ENCODE results near the gene ZSCAN23. TPM values are rescaled to one million over a fixed set of nuclear protein-coding genes. Genes with fewer than 3 reads are reported as not detected.

The ZSCAN23 gene
- total RNA-seq, 2 donors from 2014 or later, result 4.1 to 7.1 TPM

DNA sequence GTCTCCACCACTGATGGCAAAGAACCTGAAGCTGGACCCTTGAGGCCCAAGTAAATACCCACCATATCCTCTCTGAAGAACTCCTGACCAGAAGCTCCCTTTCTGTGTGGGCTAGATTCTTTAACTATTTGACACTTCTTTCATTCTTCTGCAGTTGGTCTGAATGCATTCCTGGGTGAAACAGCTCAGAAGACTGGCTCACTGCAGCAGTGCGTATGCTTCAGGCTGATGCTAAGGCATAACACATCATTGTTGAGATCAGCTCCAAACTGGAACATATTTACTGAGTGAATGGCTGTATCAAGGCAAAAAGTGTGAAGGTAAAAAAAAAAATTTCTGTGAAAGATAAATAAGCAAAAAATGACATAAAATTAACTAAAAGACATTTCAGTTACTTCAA lies 19.7 kb downstream of the ZSCAN23 start:
- no peaks in the 10 kb centered on the region for H3K27me3 ChIP-seq (ENCODE audit: control insufficient read depth, insufficient read depth, low read length, poor library complexity, severe bottlenecking)
- peaks cover 20% of the 10 kb centered on the region for H3K9me3 ChIP-seq (ENCODE audit: control insufficient read depth, low read length)
- H3K27ac Mint-ChIP-seq, result no peak overlapping the region
- no peak overlapping the region for H3K4me3 ChIP-seq (ENCODE audit: low read length)
- H3K36me3 Mint-ChIP-seq (ENCODE audit: low read depth), result peaks cover 26% of the 10 kb centered on the region
- peaks cover 15% of the 10 kb centered on the region for H3K9me3 Mint-ChIP-seq
- DNase-seq, result no peak
- WGBS, 2 experiments (ENCODE audit: insufficient coverage in 1 of 2, insufficient read length in 1 of 2), result 91 to 98% methylated on average over 1 of the region's 1 CpG
- TF ChIP-seq, protein P1, sequence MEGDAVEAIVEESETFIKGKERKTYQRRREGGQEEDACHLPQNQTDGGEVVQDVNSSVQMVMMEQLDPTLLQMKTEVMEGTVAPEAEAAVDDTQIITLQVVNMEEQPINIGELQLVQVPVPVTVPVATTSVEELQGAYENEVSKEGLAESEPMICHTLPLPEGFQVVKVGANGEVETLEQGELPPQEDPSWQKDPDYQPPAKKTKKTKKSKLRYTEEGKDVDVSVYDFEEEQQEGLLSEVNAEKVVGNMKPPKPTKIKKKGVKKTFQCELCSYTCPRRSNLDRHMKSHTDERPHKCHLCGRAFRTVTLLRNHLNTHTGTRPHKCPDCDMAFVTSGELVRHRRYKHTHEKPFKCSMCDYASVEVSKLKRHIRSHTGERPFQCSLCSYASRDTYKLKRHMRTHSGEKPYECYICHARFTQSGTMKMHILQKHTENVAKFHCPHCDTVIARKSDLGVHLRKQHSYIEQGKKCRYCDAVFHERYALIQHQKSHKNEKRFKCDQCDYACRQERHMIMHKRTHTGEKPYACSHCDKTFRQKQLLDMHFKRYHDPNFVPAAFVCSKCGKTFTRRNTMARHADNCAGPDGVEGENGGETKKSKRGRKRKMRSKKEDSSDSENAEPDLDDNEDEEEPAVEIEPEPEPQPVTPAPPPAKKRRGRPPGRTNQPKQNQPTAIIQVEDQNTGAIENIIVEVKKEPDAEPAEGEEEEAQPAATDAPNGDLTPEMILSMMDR (conservative IDR thresholded peaks at IDR 0.05), result no peak
- H3K4me1 Mint-ChIP-seq, result peaks cover 11% of the 10 kb centered on the region
- H3K4me3 Mint-ChIP-seq, result no peak overlapping the region
- H3K27me3 Mint-ChIP-seq (ENCODE audit: insufficient read depth), result no peaks in the 10 kb centered on the region
- H3K27ac ChIP-seq (ENCODE audit: low read depth, low read length), result no peak overlapping the region
- H3K9ac ChIP-seq (ENCODE audit: extremely low read depth, low read length, poor library complexity, severe bottlenecking), result no peak overlapping the region
- no peaks in the 10 kb centered on the region for H3K4me1 ChIP-seq (ENCODE audit: control insufficient read depth, insufficient read depth, low read length)
- H3K36me3 ChIP-seq (ENCODE audit: control insufficient read depth, insufficient read depth, low read length), result no peaks in the 10 kb centered on the region

DNA sequence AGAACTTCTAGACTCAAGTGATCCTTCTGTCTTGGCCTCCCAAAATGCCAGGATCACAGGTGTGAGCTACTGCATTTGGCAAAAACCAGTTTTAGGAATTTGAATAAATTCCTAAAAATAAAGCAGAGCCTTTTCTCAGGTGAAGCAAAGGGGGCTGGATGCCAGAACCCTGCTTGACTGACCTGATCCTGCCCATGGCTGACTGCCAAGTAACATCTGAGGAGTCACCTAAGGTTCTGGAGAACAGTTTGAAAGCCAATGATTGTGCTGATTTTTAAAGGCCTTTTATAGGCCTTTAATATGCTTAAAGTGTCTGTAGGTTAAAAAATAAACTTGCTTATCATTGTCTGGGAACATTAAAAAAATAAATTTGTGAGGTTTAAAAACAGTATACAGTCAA lies 29.6 kb downstream of the ZSCAN23 start:
- Mint-ChIP-seq H3K9me3 (no peaks in the 10 kb centered on the region), H3K4me3 (no peak overlapping the region), H3K27me3 (ENCODE audit: insufficient read depth) (peaks cover 19% of the 10 kb centered on the region), H3K27ac (no peak overlapping the region), H3K36me3 (ENCODE audit: low read depth) (no peaks in the 10 kb centered on the region), H3K4me1 (peaks cover 4% of the 10 kb centered on the region)
- no peaks in the 10 kb centered on the region for H3K9me3 ChIP-seq (ENCODE audit: control insufficient read depth, low read length)
- H3K27ac ChIP-seq (ENCODE audit: low read depth, low read length), result no peak overlapping the region
- H3K4me3 ChIP-seq (ENCODE audit: low read length), result no peak overlapping the region
- H3K27me3 ChIP-seq (ENCODE audit: control insufficient read depth, insufficient read depth, low read length, poor library complexity, severe bottlenecking), result peaks cover 9% of the 10 kb centered on the region
- TF ChIP-seq, protein P1 (conservative IDR thresholded peaks at IDR 0.05), result no peak
- H3K9ac ChIP-seq (ENCODE audit: extremely low read depth, low read length, poor library complexity, severe bottlenecking), result no peak overlapping the region
- DNase-seq, result no peak
- H3K4me1 ChIP-seq (ENCODE audit: control insufficient read depth, insufficient read depth, low read length), result no peaks in the 10 kb centered on the region
- H3K36me3 ChIP-seq (ENCODE audit: control insufficient read depth, insufficient read depth, low read length), result no peaks in the 10 kb centered on the region

DNA sequence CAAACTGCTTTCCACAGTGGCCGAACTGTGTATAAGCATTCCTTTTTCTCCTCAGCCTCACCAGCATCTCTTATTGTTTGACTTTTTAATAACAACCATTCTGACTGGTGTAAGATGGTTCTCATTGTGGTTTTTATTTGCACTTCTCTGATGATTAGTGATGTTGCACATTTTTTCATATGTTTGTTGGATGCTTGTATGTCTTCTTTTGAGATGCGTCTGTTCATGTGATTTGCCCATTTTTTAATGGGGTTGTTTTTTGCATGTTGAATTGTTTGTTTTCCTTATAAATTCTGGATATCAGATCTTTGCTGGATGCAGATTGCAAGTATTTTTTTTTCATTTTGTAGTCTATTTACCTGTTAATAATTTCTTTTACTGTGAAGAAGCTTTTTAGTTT lies 32.5 kb downstream of the ZSCAN23 start:
- Mint-ChIP-seq H3K4me3 (no peak overlapping the region), H3K4me1 (no peaks in the 10 kb centered on the region), H3K9me3 (no peaks in the 10 kb centered on the region), H3K36me3 (ENCODE audit: low read depth) (no peaks in the 10 kb centered on the region), H3K27me3 (ENCODE audit: insufficient read depth) (peaks cover 23% of the 10 kb centered on the region), H3K27ac (no peak overlapping the region)
- Histone ChIP-seq H3K27me3 (ENCODE audit: control insufficient read depth, insufficient read depth, low read length, poor library complexity, severe bottlenecking) (peaks cover 9% of the 10 kb centered on the region), H3K36me3 (ENCODE audit: control insufficient read depth, insufficient read depth, low read length) (no peaks in the 10 kb centered on the region), H3K4me1 (ENCODE audit: control insufficient read depth, insufficient read depth, low read length) (no peaks in the 10 kb centered on the region), H3K4me3 (ENCODE audit: low read length) (no peak overlapping the region), H3K9ac (ENCODE audit: extremely low read depth, low read length, poor library complexity, severe bottlenecking) (no peak overlapping the region), H3K27ac (ENCODE audit: low read depth, low read length) (no peak overlapping the region), H3K9me3 (ENCODE audit: control insufficient read depth, low read length) (no peaks in the 10 kb centered on the region)
- DNase-seq, result no peak
- WGBS, 2 experiments (ENCODE audit: insufficient coverage in 1 of 2, insufficient read length in 1 of 2), result 86 to 95% methylated on average over 1 to 2 of the region's 2 CpGs
- TF ChIP-seq, protein P1 (conservative IDR thresholded peaks at IDR 0.05), result no peak

Data from endodermal cell (in vitro differentiated cells).